ENCODE results near the gene UBXN11.

Gene UBXN11

DNA sequence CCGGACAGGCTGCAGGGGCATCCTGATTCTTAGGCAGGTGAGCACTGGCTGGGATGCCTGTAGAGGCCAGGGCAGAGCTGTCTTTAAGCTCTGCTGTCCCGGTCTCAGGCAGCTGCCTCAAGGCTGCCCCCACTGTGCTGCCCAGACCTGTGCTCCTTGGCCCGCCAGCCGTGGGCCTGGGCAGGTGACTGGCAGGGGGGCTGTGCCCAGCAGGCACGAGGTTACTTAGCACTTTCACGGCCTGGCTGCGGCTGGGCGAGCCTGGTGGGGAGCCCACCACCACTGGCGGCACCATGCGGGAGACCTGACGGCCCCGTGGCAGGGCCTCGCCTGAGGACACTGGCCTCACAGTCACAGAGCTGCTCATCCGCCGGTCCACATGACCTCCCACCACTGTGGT, 39.3 kb upstream of the UBXN11 start:
- no peak for DNase-seq (ENCODE audit: low spot score)
- TF ChIP-seq, protein P1, sequence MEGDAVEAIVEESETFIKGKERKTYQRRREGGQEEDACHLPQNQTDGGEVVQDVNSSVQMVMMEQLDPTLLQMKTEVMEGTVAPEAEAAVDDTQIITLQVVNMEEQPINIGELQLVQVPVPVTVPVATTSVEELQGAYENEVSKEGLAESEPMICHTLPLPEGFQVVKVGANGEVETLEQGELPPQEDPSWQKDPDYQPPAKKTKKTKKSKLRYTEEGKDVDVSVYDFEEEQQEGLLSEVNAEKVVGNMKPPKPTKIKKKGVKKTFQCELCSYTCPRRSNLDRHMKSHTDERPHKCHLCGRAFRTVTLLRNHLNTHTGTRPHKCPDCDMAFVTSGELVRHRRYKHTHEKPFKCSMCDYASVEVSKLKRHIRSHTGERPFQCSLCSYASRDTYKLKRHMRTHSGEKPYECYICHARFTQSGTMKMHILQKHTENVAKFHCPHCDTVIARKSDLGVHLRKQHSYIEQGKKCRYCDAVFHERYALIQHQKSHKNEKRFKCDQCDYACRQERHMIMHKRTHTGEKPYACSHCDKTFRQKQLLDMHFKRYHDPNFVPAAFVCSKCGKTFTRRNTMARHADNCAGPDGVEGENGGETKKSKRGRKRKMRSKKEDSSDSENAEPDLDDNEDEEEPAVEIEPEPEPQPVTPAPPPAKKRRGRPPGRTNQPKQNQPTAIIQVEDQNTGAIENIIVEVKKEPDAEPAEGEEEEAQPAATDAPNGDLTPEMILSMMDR (IDR thresholded peaks at IDR 0.05; ENCODE audit: borderline replicate concordance, control extremely low read depth, extremely low read depth, insufficient read depth, missing control alignments) = no peak
- in situ Hi-C loops (cut with MboI; ENCODE audit: low sequenced_read_pairs, unreplicated experiment) = no loop called here

DNA sequence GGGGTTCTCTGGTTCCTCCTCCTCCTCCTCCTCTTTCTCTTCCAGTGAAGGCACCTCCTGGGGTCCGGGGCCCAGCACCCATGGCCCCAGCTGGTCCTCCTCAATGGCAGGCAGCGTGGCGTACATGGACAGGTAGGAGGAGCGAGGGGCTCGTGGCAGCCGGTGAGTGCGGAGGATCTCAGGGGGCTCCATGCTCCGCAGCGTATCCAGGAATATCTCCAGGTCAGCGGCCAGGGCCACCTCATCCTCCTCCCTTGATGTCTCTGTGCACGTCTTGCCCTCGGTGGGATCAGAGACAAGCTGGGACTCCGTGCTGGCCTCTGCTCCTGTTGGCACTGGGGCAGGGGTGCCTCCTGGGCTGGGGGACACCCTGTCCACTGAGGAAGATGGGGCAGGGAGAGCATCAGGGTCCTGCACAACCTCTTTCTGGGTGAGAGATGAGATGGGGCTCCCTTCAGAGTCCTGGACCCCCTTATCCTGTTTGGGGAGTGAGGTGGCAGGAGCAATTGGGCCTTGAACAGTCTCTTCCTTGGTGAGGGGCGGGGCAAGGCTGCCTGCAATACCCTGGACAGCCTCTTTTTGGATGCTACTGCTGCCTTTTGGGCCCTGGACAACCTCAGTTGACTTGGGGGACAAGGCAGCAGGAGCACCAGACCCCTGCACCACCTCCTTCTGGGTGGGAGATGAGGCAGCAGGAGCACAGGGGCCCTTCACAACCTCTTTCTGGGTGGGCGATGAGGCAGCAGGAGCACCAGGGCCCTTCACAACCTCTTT, 37.9 kb upstream of the UBXN11 start:
- no peak for DNase-seq (ENCODE audit: low spot score)
- TF ChIP-seq, protein P1 (IDR thresholded peaks at IDR 0.05; ENCODE audit: borderline replicate concordance, control extremely low read depth, extremely low read depth, insufficient read depth, missing control alignments) = no peak
- in situ Hi-C loops (cut with MboI; ENCODE audit: low sequenced_read_pairs, unreplicated experiment) = no loop called here

DNA sequence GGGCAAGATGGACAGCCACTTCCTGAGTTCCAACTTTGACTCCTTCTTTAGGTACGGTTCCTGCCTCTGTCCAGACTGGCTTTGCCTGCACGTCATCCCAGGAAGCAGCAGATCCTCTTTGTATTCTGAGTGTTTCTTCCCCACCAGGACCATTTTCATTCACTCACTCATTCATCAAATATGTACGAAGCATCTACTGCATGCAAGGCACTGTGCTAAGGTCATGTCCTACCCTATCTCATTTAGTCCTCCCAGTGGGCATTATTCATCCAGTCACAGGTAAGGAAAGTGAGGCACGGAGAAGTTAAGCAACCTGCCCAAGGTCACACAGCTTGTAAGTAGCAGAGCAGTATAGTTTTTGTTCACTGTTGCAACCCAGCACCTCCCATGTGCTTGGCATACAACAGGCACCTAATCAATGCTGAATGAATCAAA, 33.6 kb upstream of the UBXN11 start:
- DNase-seq (ENCODE audit: low spot score) = no peak
- in situ Hi-C loops (cut with MboI; ENCODE audit: low sequenced_read_pairs, unreplicated experiment) = no loop called here
- TF ChIP-seq, protein P1 (IDR thresholded peaks at IDR 0.05; ENCODE audit: borderline replicate concordance, control extremely low read depth, extremely low read depth, insufficient read depth, missing control alignments) = no peak

DNA sequence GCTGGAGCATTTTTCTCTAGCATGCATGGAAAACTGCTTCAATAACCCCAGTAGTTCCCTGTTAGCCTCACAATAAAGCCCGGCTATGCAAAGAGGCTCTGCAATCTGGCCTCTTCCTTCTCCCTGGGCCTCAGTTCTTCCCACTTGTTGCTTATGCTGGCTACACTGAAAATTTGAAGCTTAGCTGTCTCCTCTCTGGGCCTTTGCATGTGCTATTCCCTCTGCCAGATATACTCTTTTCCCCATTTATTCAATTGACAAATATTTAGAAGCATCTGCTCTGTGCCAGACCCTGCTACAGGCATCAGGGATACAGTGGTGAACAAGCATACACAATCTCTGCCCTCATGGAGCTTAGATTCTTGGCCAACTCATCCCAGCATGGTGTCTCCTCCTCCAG, 32.2 kb upstream of the UBXN11 start:
- TF ChIP-seq, protein P1 (IDR thresholded peaks at IDR 0.05; ENCODE audit: borderline replicate concordance, control extremely low read depth, extremely low read depth, insufficient read depth, missing control alignments) = no peak
- in situ Hi-C loops (cut with MboI; ENCODE audit: low sequenced_read_pairs, unreplicated experiment) = no loop called here

DNA sequence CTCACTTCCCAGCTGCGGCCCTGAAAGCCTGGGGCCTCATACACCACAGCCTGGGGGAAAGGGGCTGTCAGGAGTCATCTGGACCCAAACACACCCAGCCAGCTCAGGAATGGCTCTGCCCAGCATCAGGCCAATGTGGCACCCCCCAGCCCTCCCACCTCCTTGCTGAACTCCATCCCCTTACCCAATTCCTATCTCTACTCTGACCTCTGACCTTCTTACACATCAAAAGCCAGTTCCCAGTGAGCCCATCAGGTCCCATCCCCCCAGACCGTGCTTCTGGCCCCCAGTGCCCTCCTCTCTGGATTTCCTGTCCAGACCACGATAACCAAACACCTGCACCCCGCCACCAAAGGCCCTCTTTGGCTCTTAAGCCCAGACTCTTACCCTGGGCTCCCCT, 31.2 kb upstream of the UBXN11 start:
- DNase-seq (ENCODE audit: low spot score) = no peak
- in situ Hi-C loops (cut with MboI; ENCODE audit: low sequenced_read_pairs, unreplicated experiment) = no loop called here
- TF ChIP-seq, protein P1 (IDR thresholded peaks at IDR 0.05; ENCODE audit: borderline replicate concordance, control extremely low read depth, extremely low read depth, insufficient read depth, missing control alignments) = no peak

More for the DNA sequence above, 32.2 kb upstream of the UBXN11 start:
- DNase-seq (ENCODE audit: low spot score) = no peak

DNA sequence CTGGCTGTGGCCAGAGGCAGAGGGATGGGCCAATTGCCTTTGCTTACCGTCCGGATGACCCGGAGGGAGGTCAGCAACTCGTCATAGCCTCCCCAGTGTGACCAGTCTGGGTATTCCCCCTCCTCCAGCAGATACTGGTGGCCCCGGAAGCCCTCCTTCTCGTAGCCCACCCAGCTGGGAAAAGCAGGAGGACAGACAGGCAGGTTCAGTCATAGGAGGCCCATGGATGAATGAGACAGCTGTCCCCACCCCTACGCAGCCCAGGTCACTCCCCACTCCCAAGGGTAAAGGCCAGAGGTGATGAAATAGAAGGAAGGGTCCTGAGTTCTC, 30.7 kb upstream of the UBXN11 start:
- in situ Hi-C loops (cut with MboI; ENCODE audit: low sequenced_read_pairs, unreplicated experiment) = no loop called here
- TF ChIP-seq, protein P1 (IDR thresholded peaks at IDR 0.05; ENCODE audit: borderline replicate concordance, control extremely low read depth, extremely low read depth, insufficient read depth, missing control alignments) = no peak
- DNase-seq (ENCODE audit: low spot score) = no peak
